ENCODE measurements around the gene LGALS3BP. TPM values are rescaled to one million over a fixed set of nuclear protein-coding genes. Genes with fewer than 3 reads are reported as not detected.

LGALS3BP gene
- total RNA-seq, 4 donors from 2014 or later, result 191 to 392 (median 296) TPM

DNA sequence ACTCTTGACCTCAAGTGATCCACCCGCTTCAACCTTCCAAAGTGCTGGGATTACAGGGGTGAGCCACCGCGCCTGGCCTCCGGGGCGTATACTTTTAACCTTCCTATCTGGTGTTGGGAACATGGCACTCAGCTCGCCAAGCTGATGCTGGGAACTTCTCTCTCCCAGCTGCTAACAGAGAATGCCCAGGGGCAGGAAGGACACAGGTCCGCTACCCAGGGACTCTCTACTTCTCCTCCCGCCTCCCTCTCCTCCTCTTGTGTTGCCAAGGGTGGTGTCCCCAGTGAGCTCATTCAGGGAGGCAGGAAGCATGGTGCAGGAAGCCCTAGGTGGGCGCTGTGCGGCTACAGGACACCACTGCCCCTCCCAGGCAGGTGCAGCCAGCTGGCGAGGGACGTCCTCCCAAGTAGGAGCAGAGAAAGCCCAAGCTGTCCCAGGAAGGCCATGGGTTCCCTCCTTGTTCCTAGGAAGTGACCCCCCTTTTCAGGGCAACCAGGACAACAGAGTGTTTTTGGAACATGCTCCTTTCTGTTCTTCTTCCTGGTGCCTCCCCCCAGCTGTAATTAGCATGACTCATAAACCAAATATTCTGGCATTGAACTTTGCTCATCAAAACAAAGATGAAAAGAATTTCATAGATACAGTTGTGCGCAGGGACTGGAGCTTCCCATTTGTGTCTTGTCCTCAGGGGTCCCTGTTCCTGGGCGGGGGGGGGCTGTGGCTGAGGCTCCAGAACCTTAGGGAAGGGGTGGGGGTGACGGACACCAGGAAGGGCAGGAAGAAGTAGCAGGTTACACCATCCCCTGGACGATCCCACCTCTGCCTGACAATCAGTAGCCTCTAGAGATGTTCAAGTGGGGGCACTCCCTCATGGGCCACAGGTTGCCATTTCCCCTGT is 46.9 kb upstream of the LGALS3BP start:
- peak in 1 of 2 donors; percentile 21 for DNase-seq (ENCODE audit: low spot score in 2 of 2)
- no peaks in the 10 kb centered on the region for H3K9me3 ChIP-seq
- H3K27me3 ChIP-seq, result peaks cover 0 to 5% of the 10 kb centered on the region in 2 donors
- TF ChIP-seq, protein P1, sequence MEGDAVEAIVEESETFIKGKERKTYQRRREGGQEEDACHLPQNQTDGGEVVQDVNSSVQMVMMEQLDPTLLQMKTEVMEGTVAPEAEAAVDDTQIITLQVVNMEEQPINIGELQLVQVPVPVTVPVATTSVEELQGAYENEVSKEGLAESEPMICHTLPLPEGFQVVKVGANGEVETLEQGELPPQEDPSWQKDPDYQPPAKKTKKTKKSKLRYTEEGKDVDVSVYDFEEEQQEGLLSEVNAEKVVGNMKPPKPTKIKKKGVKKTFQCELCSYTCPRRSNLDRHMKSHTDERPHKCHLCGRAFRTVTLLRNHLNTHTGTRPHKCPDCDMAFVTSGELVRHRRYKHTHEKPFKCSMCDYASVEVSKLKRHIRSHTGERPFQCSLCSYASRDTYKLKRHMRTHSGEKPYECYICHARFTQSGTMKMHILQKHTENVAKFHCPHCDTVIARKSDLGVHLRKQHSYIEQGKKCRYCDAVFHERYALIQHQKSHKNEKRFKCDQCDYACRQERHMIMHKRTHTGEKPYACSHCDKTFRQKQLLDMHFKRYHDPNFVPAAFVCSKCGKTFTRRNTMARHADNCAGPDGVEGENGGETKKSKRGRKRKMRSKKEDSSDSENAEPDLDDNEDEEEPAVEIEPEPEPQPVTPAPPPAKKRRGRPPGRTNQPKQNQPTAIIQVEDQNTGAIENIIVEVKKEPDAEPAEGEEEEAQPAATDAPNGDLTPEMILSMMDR (IDR thresholded peaks at IDR 0.05), result no peak
- TF ChIP-seq EP300 (IDR thresholded peaks at IDR 0.05), result peak; percentile 40 to 71
- peak overlapping the region; percentile 22 to 86 (median 47) for H3K27ac ChIP-seq
- WGBS, 2 donors, result 57 to 71% methylated on average over 15 to 16 of the region's 16 CpGs
- H3K4me3 ChIP-seq, result peak overlapping the region in 2 of 4 donors; percentile 13 to 78
- H3K36me3 ChIP-seq, result no peaks in the 10 kb centered on the region
- H3K4me1 ChIP-seq, result peaks cover 0 to 82% (median 41%) of the 10 kb centered on the region in 4 donors

DNA sequence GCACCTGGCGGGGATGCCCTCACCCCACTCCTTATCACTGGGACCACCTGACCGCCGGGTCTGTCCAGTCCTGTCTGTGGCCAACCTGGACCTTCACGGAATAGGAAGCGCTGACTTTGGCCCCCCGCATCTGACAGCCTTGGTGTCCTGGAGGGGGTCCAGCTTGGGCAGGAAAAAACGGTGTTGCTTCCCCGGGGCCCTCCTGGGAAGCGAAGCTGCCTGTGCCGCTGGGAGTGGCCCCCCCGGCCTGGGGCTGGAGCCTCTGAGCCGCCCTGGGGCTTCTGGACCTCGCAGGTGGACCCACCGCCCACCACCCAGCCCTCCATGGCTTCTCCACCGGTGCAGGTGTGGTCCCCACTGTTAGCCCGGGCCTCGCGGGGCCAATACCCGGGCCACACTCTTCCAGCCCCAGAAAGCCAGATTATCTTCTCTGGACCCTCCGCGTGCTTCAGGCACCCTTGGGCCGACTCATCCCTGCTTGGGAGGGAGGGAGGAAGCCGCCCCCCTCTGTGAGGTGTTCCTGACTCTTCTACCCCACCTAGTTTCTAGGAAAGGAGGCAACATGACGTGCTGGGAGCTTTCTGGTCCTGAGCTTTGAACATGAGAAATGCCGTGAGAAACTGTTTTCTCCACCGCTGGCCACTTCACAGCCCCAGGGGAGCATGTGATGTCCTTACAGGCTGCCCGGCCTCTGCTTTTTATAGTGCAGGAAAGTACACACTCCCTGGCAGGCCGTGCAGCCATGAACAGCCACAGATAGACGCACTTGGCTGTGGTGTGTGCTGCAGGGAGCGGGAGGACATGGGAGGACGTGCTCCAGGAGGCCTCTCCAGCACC is 45.4 kb upstream of the LGALS3BP start:
- Histone ChIP-seq H3K36me3 (no peaks in the 10 kb centered on the region), H3K4me3 (peak overlapping the region; percentile 46 to 78 (median 72)), H3K27ac (peak overlapping the region in 2 of 4 donors; percentile 60 to 86), H3K4me1 (peaks cover 0 to 87% (median 44%) of the 10 kb centered on the region in 4 donors), H3K27me3 (peaks cover 0 to 5% of the 10 kb centered on the region in 2 donors), H3K9me3 (no peaks in the 10 kb centered on the region)
- TF ChIP-seq EP300 (IDR thresholded peaks at IDR 0.05) (peak in 1 of 2 donors; percentile 38), POLR2A (IDR thresholded peaks at IDR 0.05) (no peak)
- TF ChIP-seq, protein P1 (IDR thresholded peaks at IDR 0.05), result no peak
- peak in 1 of 2 donors; percentile 14 for DNase-seq (ENCODE audit: low spot score in 2 of 2)
- WGBS, 2 donors, result 55 to 61% methylated on average over 18 to 26 of the region's 31 CpGs

DNA sequence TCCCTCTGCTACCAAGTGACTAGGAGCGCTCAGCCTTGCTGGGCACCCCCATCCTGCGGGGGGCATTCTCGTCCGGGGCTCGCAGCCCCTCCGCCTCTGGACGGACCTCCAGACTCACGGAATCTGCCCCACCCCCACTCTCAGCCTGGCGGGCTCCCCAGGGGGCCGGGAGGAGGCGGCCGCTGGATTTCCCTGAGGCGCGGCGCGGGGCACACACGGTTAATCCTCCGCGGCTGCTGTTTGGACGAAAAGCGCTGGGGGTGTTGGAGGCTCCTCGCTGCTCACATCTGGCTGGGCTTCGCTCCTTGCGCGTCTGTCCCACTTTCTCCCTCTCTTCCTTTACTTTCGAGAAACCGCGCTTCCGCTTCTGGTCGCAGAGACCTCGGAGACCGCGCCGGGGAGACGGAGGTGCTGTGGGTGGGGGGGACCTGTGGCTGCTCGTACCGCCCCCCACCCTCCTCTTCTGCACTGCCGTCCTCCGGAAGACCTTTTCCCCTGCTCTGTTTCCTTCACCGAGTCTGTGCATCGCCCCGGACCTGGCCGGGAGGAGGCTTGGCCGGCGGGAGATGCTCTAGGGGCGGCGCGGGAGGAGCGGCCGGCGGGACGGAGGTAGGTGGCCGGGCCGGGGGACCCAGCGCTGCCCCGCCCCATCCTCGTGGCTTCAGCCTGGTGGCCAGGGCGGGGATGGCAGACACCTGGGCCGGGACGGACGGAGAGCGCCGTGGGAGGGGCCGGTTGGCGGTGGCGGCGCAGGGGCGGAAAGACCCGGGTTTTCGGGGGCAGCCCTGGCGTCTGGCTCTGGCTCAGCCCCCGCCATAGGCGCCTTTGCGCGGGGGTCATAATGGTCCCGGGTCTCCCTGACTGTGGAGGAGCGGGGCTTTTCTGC is 44.4 kb upstream of the LGALS3BP start, which contains the start of gene C1QTNF1:
TSS of gene C1QTNF1 (plus strand) at position 284 of the 886 bp plus-strand sequence. CDS start 19,800 bp downstream, outside the sequence.
- peak within 1 kb of the TSS; percentile 46 to 78 (median 72) for H3K4me3 ChIP-seq
- peaks cover 0 to 89% (median 49%) of the 10 kb centered on the region in 4 donors for H3K4me1 ChIP-seq
- H3K27ac ChIP-seq, result peak within 1 kb of the TSS; percentile 13 to 86 (median 64)
- H3K9me3 ChIP-seq, result no peaks in the 10 kb centered on the region
- H3K36me3 ChIP-seq, result no peaks in the 10 kb centered on the region
- 1 to 3% methylated on average over 23 to 58 of the region's 77 CpGs for WGBS, 2 donors
- TF ChIP-seq, protein P1 (IDR thresholded peaks at IDR 0.05), result peak in 4 of 5 experiments; percentile 31 to 66 (median 47)
- peak in 1 of 2 donors; percentile 17 for TF ChIP-seq POLR2A (IDR thresholded peaks at IDR 0.05)
- TF ChIP-seq EP300 (IDR thresholded peaks at IDR 0.05), result peak in 1 of 2 donors; percentile 36
- DNase-seq (ENCODE audit: low spot score in 2 of 2), result peak in 1 of 2 donors; percentile 18
- H3K27me3 ChIP-seq, result peaks cover 0 to 5% of the 10 kb centered on the region in 2 donors

DNA sequence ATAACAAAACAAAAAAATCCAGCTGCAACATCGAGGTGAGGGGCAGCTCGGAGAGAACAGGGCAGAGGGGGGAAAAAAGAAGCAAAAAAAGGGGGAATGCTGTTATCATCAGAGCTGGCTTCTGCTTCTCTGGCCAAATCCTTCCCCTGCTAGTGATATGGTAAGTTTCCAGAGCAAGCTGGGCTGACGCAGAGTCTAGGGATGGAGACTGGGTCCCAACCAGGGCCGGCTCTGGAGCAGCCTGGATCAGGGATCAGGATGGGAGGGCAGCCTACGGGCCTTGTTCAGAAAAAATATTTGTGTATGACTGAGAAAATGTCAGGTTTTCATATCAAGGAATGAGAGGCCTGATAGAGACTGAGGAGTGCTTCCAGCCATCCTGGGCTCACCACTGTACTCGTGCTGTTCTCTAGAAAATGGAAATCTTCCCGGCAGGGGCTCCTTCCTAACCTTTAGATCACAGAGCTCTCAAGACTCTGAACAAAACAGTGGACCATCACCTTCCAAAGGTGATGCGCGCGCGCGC is 43.5 kb upstream of the LGALS3BP start:
- Histone ChIP-seq H3K36me3 (no peaks in the 10 kb centered on the region), H3K27ac (peak overlapping the region; percentile 13 to 86 (median 64)), H3K4me1 (peaks cover 0 to 80% (median 46%) of the 10 kb centered on the region in 4 donors), H3K4me3 (peak overlapping the region in 2 of 4 donors; percentile 69 to 78), H3K9me3 (no peaks in the 10 kb centered on the region), H3K27me3 (peaks cover 0 to 5% of the 10 kb centered on the region in 2 donors)
- peak in 1 of 2 donors; percentile 7 for DNase-seq (ENCODE audit: low spot score in 2 of 2)
- WGBS, 2 donors, result 81% methylated on average over 12 of the region's 12 CpGs
- TF ChIP-seq, protein P1 (IDR thresholded peaks at IDR 0.05), result no peak
- TF ChIP-seq EP300 (IDR thresholded peaks at IDR 0.05), result no peak
- TF ChIP-seq POLR2A (IDR thresholded peaks at IDR 0.05), result no peak

Measured in tibial nerve (tissue), 4 donors.